Activated T-cell treated with anti-CD3 and anti-CD28 coated beads, Interleukin-2, amount 50 U/mL, for 4 hours (primary cell): ENCODE measurements around the gene KYNU. TPM values are rescaled to one million over a fixed set of nuclear protein-coding genes. Genes with fewer than 3 reads are reported as not detected.
"Not testable (repeated sequence)": the region's sequence is repeated elsewhere in the genome, so short reads cannot be mapped to it uniquely, and the experiment has no call there.

ENCODE experiments used
- ATAC-seq, 2 donors: fragments of 200-7000 bp; cut with Tn5 transposase; one replicate each; pipeline ENCODE4 v1.10.0; 2021
- DNase-seq: peaks from one replicate; pipeline ENCODE4 v3.0.0-alpha.2; 2020
- H3K27me3 Mint-ChIP-seq: one replicate; pipeline ENCODE4 v1.8.0; 2021; ENCODE audit warnings: low read depth, mixed read lengths
- H3K36me3 Mint-ChIP-seq: one replicate; pipeline ENCODE4 v1.8.0; 2022; ENCODE audit warnings: mixed read lengths; ENCODE audit not compliant: insufficient read depth
- H3K4me1 Mint-ChIP-seq: one replicate; pipeline ENCODE4 v1.8.0; 2021; ENCODE audit warnings: low read depth, mixed read lengths
- H3K4me3 Mint-ChIP-seq: one replicate; pipeline ENCODE4 v1.8.0; 2021; ENCODE audit warnings: mild to moderate bottlenecking, moderate library complexity, mixed read lengths
- H3K9me3 Mint-ChIP-seq: one replicate; pipeline ENCODE4 v1.8.0; 2021; ENCODE audit warnings: mixed read lengths
- total RNA-seq, 3 donors: library from RNA; stranded (reverse); gene quantifications; one replicate each; pipeline ENCODE4 v1.2.1, GENCODE V29; 2021

The KYNU gene
- total RNA-seq, 3 donors from 2014 or later = 0.83 to 1.5 (median 1.1) TPM

- not testable (repeated sequence) for ATAC-seq, H3K36me3 Mint-ChIP-seq, H3K4me3 Mint-ChIP-seq, H3K4me1 Mint-ChIP-seq, DNase-seq, H3K9me3 Mint-ChIP-seq, H3K27me3 Mint-ChIP-seq
Observed at GRCh38 chr2:142948723-142949122, 71.3 kb downstream of the KYNU start.

GRCh38 chr2:142950323-142950722 is 72.9 kb downstream of the KYNU start:
- ATAC-seq, DNase-seq, H3K4me1 Mint-ChIP-seq, H3K4me3 Mint-ChIP-seq, H3K36me3 Mint-ChIP-seq, H3K9me3 Mint-ChIP-seq, H3K27me3 Mint-ChIP-seq: not testable (repeated sequence)

GRCh38 chr2:142951190-142952007 is 73.9 kb downstream of the KYNU start:
- Mint-ChIP-seq H3K27me3 (peaks cover 9% of the 10 kb centered on the region), H3K36me3 (peaks cover 2% of the 10 kb centered on the region), H3K4me3 (no peak overlapping the region), H3K9me3 (peaks cover 7% of the 10 kb centered on the region), H3K4me1 (no peaks in the 10 kb centered on the region)
- DNase-seq (no peak), ATAC-seq (no peak)

- ATAC-seq (no peak), DNase-seq (no peak)
- H3K4me3 Mint-ChIP-seq = no peak overlapping the region
- peaks cover 7% of the 10 kb centered on the region for H3K9me3 Mint-ChIP-seq
- H3K4me1 Mint-ChIP-seq = no peaks in the 10 kb centered on the region
- peaks cover 2% of the 10 kb centered on the region for H3K36me3 Mint-ChIP-seq
- peaks cover 9% of the 10 kb centered on the region for H3K27me3 Mint-ChIP-seq
Observed at GRCh38 chr2:142952018-142952417, 74.6 kb downstream of the KYNU start.

- DNase-seq (no peak), ATAC-seq (no peak)
- Mint-ChIP-seq H3K36me3 (peaks cover 2% of the 10 kb centered on the region), H3K4me3 (no peak overlapping the region), H3K4me1 (no peaks in the 10 kb centered on the region), H3K9me3 (peaks cover 7% of the 10 kb centered on the region), H3K27me3 (peaks cover 9% of the 10 kb centered on the region)
Observed at GRCh38 chr2:142952793-142953494, 75.5 kb downstream of the KYNU start.

- no peaks in the 10 kb centered on the region for H3K4me1 Mint-ChIP-seq
- H3K27me3 Mint-ChIP-seq = peaks cover 7% of the 10 kb centered on the region
- peaks cover 7% of the 10 kb centered on the region for H3K9me3 Mint-ChIP-seq
- no peak overlapping the region for H3K4me3 Mint-ChIP-seq
- DNase-seq (no peak), ATAC-seq (no peak)
- H3K36me3 Mint-ChIP-seq = peaks cover 2% of the 10 kb centered on the region
Observed at GRCh38 chr2:142954493-142954892, 77.0 kb downstream of the KYNU start.

- no peak for ATAC-seq
- Mint-ChIP-seq H3K4me1 (no peaks in the 10 kb centered on the region), H3K4me3 (no peak overlapping the region), H3K9me3 (no peaks in the 10 kb centered on the region), H3K36me3 (no peaks in the 10 kb centered on the region), H3K27me3 (peaks cover 7% of the 10 kb centered on the region)
- no peak for DNase-seq
Observed at GRCh38 chr2:142957144-142957543, 79.7 kb downstream of the KYNU start.

GRCh38 chr2:142961202-142961601 is 83.7 kb downstream of the KYNU start:
- H3K36me3 Mint-ChIP-seq = no peaks in the 10 kb centered on the region
- peaks cover 13% of the 10 kb centered on the region for H3K27me3 Mint-ChIP-seq
- DNase-seq = no peak
- H3K4me1 Mint-ChIP-seq = no peaks in the 10 kb centered on the region
- no peak for ATAC-seq
- peaks cover 10% of the 10 kb centered on the region for H3K9me3 Mint-ChIP-seq
- H3K4me3 Mint-ChIP-seq = no peak overlapping the region

- DNase-seq (no peak), ATAC-seq (no peak)
- Mint-ChIP-seq H3K4me1 (no peaks in the 10 kb centered on the region), H3K4me3 (no peak overlapping the region), H3K9me3 (peaks cover 10% of the 10 kb centered on the region), H3K27me3 (peaks cover 15% of the 10 kb centered on the region), H3K36me3 (no peaks in the 10 kb centered on the region)
Observed at GRCh38 chr2:142965443-142965842, 88.0 kb downstream of the KYNU start.

GRCh38 chr2:142966284-142966683 is 88.8 kb downstream of the KYNU start:
- H3K36me3 Mint-ChIP-seq = no peaks in the 10 kb centered on the region
- H3K27me3 Mint-ChIP-seq = peaks cover 15% of the 10 kb centered on the region
- no peaks in the 10 kb centered on the region for H3K4me1 Mint-ChIP-seq
- H3K9me3 Mint-ChIP-seq = peaks cover 10% of the 10 kb centered on the region
- H3K4me3 Mint-ChIP-seq = no peak overlapping the region
- DNase-seq = no peak
- no peak for ATAC-seq

- H3K36me3 Mint-ChIP-seq = no peaks in the 10 kb centered on the region
- H3K27me3 Mint-ChIP-seq = peaks cover 15% of the 10 kb centered on the region
- no peaks in the 10 kb centered on the region for H3K4me1 Mint-ChIP-seq
- no peak overlapping the region for H3K4me3 Mint-ChIP-seq
- peaks cover 10% of the 10 kb centered on the region for H3K9me3 Mint-ChIP-seq
- DNase-seq (no peak), ATAC-seq (no peak)
Observed at GRCh38 chr2:142967060-142967459, 89.6 kb downstream of the KYNU start.

GRCh38 chr2:142973160-142973821 is 95.8 kb downstream of the KYNU start:
- ATAC-seq = no peak
- H3K4me1 Mint-ChIP-seq = no peaks in the 10 kb centered on the region

GRCh38 chr2:142973822-142974207 is 96.4 kb downstream of the KYNU start:
- no peaks in the 10 kb centered on the region for H3K27me3 Mint-ChIP-seq
- no peaks in the 10 kb centered on the region for H3K9me3 Mint-ChIP-seq
- ATAC-seq (no peak), DNase-seq (no peak)
- H3K4me1 Mint-ChIP-seq = no peaks in the 10 kb centered on the region
- no peaks in the 10 kb centered on the region for H3K36me3 Mint-ChIP-seq
- H3K4me3 Mint-ChIP-seq = no peak overlapping the region

More at GRCh38 chr2:142973160-142973821, 95.8 kb downstream of the KYNU start:
- no peak for DNase-seq
- Mint-ChIP-seq H3K9me3 (no peaks in the 10 kb centered on the region), H3K27me3 (no peaks in the 10 kb centered on the region), H3K36me3 (no peaks in the 10 kb centered on the region), H3K4me3 (no peak overlapping the region)

GRCh38 chr2:142974288-142975024 is 97.0 kb downstream of the KYNU start:
- ATAC-seq (no peak), DNase-seq (no peak)
- Mint-ChIP-seq H3K4me1 (no peaks in the 10 kb centered on the region), H3K27me3 (no peaks in the 10 kb centered on the region), H3K4me3 (no peak overlapping the region), H3K9me3 (no peaks in the 10 kb centered on the region), H3K36me3 (no peaks in the 10 kb centered on the region)
